Coronary artery (tissue), 2 donors: Measurements from ENCODE around the gene HSPBAP1.
"Not testable (repeated sequence)": the region's sequence is repeated elsewhere in the genome, so short reads cannot be mapped to it uniquely, and the experiment has no call there.

Experiments used
- DNase-seq: peaks from one replicate; pipeline ENCODE4 v3.0.0-alpha.2; 2017; ENCODE audit warnings: low spot score
- H3K27ac ChIP-seq, 2 donors: fragments of 200-600 bp; sonication (generic); one replicate each; pipeline ENCODE4 v1.5.1; 2016 to 2019
- H3K4me3 ChIP-seq: fragments of 200-600 bp; sonication (generic); 2 replicates; pipeline ENCODE4 v1.5.1; 2016; ENCODE audit warnings: mild to moderate bottlenecking, moderate library complexity
- TF ChIP-seq, protein P1 (sequence below): fragments of 200-600 bp; sonication (generic); IDR thresholded peaks from one replicate; pipeline ENCODE4 v1.5.1; 2019; ENCODE audit warnings: antibody characterized with exemption

The HSPBAP1 gene

DNA sequence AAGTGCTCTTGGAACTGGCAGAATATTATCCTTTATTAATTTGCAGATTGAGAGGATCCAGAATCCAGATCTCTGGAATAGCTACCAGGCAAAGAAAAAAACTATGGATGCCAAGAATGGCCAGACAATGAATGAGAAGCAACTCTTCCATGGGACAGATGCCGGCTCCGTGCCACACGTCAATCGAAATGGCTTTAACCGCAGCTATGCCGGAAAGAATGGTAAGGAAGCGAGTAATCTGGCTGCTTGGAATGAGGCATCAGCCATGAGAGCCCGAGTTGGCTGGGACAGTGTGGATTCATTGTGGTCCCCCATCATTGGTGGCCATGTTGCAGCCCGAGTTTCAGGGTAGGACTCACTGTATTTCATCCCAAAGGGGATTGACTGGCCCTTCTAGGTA, 65.9 kb downstream of the HSPBAP1 start:
- H3K4me3 ChIP-seq = no peak overlapping the region
- no peak for DNase-seq
- TF ChIP-seq, protein P1, sequence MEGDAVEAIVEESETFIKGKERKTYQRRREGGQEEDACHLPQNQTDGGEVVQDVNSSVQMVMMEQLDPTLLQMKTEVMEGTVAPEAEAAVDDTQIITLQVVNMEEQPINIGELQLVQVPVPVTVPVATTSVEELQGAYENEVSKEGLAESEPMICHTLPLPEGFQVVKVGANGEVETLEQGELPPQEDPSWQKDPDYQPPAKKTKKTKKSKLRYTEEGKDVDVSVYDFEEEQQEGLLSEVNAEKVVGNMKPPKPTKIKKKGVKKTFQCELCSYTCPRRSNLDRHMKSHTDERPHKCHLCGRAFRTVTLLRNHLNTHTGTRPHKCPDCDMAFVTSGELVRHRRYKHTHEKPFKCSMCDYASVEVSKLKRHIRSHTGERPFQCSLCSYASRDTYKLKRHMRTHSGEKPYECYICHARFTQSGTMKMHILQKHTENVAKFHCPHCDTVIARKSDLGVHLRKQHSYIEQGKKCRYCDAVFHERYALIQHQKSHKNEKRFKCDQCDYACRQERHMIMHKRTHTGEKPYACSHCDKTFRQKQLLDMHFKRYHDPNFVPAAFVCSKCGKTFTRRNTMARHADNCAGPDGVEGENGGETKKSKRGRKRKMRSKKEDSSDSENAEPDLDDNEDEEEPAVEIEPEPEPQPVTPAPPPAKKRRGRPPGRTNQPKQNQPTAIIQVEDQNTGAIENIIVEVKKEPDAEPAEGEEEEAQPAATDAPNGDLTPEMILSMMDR = no peak
- H3K27ac ChIP-seq = no peak overlapping the region

DNA sequence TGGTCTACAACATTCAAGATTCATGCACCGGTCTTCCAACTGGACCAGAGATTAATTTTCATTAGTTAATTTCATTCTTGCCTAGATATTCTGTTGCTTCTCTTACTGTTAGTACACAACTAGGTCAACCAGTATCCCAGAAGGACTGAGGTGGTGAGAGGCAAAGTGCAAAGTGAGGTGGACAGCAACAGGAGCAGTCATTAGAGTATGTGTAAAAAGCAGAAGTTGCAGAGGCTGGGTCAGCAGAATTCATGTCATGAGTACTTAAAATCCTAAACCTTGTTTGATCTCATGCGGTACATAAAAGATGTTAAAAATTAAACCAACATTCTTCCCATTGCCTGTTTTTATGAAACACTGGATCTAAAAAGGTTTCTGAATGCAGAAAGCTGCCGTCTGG, 66.3 kb downstream of the HSPBAP1 start:
- no peak for DNase-seq
- Histone ChIP-seq H3K4me3 (no peak overlapping the region), H3K27ac (no peak overlapping the region)
- TF ChIP-seq, protein P1 = no peak

DNA sequence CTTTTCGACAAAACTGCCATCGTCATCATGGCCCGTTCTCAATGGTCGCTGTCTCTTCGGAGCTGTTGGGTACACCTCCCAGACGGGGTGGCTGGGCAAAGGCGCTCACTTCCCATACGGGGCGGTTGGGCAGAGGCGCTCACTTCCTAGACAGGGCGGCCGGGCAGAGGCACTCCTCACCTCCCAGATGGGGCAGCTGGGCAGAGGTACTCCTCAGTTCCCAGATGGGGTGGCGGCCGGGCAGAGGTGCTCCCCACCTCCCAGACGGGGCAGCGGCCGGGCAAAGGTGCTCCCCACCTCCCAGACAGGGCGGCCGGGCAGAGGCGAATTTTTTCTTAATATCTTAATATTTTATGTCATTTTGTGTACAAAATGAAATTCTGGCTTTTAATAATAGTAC, 68.5 kb downstream of the HSPBAP1 start:
- no peak overlapping the region for H3K4me3 ChIP-seq
- H3K27ac ChIP-seq = no peak overlapping the region
- no peak for DNase-seq
- TF ChIP-seq, protein P1 = no peak

DNA sequence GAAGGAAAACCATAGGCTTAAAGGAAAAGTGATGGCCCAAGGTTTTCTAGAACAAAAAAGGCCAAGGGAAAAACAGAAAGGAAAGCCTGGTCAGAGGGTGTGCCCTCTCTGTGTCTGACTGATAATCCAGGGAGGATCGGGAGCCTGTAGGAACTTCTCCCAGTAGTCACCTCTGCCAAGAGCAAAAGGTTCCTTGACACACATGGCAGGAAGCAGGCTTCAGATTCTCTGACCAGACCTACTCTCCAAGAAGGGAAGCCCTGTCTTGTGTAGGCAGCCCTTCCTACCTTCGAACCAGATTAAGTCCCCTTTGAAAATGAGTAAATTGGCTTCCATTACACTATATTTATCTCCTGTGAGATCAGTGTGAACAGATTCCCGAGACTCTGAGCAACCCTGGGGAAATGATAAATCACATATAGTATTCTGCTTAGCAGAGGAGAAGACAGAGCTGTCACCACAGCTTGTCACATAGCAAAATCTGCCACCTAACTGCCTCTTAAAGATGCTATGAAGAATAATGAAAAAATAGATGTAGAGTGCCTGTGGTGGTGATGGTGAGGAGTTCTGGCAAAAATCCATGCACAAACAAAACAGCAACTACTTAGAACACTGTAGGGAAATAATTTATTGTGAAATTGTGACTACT, 74.2 kb downstream of the HSPBAP1 start:
- H3K27ac ChIP-seq = no peak overlapping the region
- no peak overlapping the region for H3K4me3 ChIP-seq
- TF ChIP-seq, protein P1 = no peak
- DNase-seq = no peak

DNA sequence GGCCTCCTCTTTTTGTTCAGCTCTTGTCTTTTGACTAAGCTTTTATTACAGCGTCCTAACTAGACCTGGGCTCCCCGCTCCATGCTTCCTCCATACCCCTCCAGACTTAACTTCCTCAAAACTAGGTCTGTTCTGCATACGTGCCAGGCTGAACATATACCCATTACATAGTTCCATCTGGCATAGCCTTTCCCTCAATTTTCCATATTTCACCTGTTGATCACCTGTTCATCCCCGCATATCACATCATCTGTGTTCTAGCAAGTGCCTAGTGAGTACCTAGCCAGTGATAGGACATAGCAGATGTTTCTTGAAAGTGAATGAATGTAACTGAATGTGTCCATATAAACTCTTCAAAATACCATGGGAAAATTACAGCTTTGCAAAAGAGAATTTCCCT, 77.0 kb downstream of the HSPBAP1 start:
- TF ChIP-seq, protein P1 = no peak
- no peak for DNase-seq

DNA sequence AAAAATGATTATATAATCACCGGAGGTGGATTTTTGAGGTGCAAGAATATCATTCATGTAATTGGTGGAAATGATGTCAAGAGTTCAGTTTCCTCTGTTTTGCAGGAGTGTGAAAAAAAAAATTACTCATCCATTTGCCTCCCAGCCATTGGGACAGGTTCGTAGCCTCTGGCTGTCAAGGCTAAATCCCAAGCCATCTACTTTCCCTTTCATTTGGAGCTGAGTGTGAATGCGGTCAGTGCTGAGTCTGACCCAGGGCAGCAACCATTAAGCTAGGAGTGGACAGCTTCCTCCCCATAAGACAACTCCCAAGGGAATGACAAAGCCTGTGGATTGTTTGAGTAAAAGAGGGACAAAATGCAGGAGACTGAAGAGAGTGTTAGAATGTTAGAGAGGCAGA, 79.4 kb downstream of the HSPBAP1 start:
- Histone ChIP-seq H3K4me3 (no peak overlapping the region), H3K27ac (no peak overlapping the region)
- TF ChIP-seq, protein P1 = no peak
- DNase-seq = no peak

More for the DNA sequence above, 77.0 kb downstream of the HSPBAP1 start:
- Histone ChIP-seq H3K27ac (no peak overlapping the region), H3K4me3 (no peak overlapping the region)

DNA sequence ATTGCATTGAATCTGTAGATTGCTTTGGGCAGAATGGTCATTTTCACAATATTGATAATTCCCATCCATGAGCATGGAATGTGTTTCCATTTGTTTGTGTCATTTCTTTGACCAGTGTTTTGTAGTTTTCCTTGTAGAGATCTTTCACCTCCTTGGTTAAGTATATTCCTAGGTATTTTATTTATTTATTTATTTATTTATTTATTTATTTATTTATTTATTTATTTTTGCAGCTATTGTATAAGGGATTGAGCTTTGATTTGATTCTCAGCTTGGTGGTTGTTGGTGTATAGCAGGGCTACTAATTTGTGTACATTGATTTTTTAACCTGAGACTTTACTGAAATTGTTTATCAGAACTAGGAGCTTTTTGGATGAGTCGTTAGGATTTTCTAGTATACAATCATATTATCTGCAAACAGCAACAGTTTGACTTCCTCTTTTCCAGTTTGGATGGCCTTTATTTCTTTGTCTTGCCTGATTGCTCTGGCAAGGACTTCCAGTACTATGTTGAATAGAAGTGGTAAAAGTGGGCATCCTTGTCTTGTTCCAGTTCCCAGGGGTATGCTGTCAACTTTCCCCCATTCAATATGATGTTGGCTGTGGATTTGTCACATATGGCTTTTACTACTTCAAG, 82.9 kb downstream of the HSPBAP1 start:
- not testable (repeated sequence) for H3K4me3 ChIP-seq, DNase-seq, H3K27ac ChIP-seq
